Left ventricle myocardium inferior (tissue), 1 donor: ENCODE data around the gene UROS. TPM values are rescaled to one million over a fixed set of nuclear protein-coding genes. Genes with fewer than 3 reads are reported as not detected.

Experiments used
- DNase-seq: peaks from one replicate; pipeline ENCODE4 v3.0.0-alpha.2; 2020
- H3K27ac ChIP-seq: fragments of 200-600 bp; replicated peaks from 2 replicates; pipeline ENCODE4 v1.8.0; 2021
- H3K27me3 ChIP-seq: fragments of 200-600 bp; 2 replicates; pipeline ENCODE4 v1.8.0; 2021; ENCODE audit warnings: low read depth
- H3K36me3 ChIP-seq: fragments of 200-600 bp; 2 replicates; pipeline ENCODE4 v1.8.0; 2021
- H3K4me1 ChIP-seq: fragments of 200-600 bp; 2 replicates; pipeline ENCODE4 v1.8.0; 2021
- H3K4me3 ChIP-seq: fragments of 200-600 bp; 2 replicates; pipeline ENCODE4 v1.8.0; 2021; ENCODE audit warnings: mild to moderate bottlenecking, moderate library complexity
- H3K9me3 ChIP-seq: fragments of 200-600 bp; replicated peaks from 2 replicates; pipeline ENCODE4 v1.8.0; 2021
- intact Hi-C: fragments of 100-400 bp; cut with micrococcal nuclease; formaldehyde crosslinking; loops from one replicate; pipeline ENCODE4 v1.11.0; 2022
- total RNA-seq: library from RNA; stranded (reverse); fragmentation: NEBNext Ultra II Directional; extraction: Animal tissue kit (Norgen Biotek cat#: 25700); gene quantifications from one replicate; pipeline ENCODE4 v1.2.1, GENCODE V29; 2021
- TF ChIP-seq, protein P1 (sequence below): fragments of 200-600 bp; IDR thresholded peaks from 2 replicates; pipeline ENCODE4 v1.8.0; 2021; ENCODE audit warnings: antibody characterized with exemption, mild to moderate bottlenecking, borderline replicate concordance
- donor health status: DM: no; HTN: yes; CAD: no; lungs with severe emphysema.

The UROS gene
- total RNA-seq, 1 donor from 2014 or later, result 80.4 TPM

DNA sequence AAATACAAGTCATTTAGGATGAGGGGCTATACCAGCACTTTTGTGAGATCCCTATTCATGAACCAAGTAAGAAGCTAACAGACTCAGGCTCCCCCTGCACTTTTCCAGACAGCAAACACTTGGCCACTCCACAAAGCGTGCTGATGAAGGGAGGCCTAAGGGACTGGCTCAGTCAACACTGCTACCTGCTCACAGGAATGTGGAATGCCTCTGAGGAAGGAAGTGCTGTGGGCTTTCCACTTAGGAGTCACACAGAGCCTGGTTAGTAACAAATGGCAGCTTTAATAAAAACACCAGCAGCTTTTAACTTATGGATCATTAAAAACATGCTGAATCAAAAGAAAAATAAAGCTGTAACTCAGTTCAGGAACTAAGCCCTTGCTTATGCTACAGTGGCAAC is 15.0 kb downstream of the UROS start:
- H3K4me3 ChIP-seq, result no peak overlapping the region
- H3K4me1 ChIP-seq, result no peaks in the 10 kb centered on the region
- no peak for DNase-seq
- H3K27ac ChIP-seq, result no peak overlapping the region
- TF ChIP-seq, protein P1, sequence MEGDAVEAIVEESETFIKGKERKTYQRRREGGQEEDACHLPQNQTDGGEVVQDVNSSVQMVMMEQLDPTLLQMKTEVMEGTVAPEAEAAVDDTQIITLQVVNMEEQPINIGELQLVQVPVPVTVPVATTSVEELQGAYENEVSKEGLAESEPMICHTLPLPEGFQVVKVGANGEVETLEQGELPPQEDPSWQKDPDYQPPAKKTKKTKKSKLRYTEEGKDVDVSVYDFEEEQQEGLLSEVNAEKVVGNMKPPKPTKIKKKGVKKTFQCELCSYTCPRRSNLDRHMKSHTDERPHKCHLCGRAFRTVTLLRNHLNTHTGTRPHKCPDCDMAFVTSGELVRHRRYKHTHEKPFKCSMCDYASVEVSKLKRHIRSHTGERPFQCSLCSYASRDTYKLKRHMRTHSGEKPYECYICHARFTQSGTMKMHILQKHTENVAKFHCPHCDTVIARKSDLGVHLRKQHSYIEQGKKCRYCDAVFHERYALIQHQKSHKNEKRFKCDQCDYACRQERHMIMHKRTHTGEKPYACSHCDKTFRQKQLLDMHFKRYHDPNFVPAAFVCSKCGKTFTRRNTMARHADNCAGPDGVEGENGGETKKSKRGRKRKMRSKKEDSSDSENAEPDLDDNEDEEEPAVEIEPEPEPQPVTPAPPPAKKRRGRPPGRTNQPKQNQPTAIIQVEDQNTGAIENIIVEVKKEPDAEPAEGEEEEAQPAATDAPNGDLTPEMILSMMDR, result no peak
- intact Hi-C loops, result no loop called here
- no peaks in the 10 kb centered on the region for H3K9me3 ChIP-seq
- no peaks in the 10 kb centered on the region for H3K27me3 ChIP-seq
- peaks cover 75% of the 10 kb centered on the region for H3K36me3 ChIP-seq

DNA sequence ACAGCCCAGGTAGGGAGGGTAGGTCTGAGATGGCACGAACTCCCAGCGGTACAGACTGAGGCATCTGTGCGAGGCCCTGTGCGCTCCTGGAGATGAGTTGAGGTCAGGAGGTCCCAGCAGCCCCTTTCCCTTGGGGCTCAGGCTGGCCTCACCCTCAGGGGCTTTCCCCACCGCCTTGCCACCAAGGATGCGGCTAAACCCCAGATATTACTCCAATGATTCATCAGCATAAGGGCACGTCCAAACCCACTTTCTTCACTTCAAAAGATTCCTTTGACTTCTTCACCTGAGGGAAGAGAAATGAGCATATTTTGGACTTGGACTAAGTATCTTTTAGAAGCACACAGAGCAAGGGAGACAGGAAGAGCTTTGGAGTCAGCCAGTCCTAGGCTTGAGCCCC is 20.3 kb downstream of the UROS start:
- no peaks in the 10 kb centered on the region for H3K4me1 ChIP-seq
- no peak overlapping the region for H3K4me3 ChIP-seq
- H3K27me3 ChIP-seq, result no peaks in the 10 kb centered on the region
- no peaks in the 10 kb centered on the region for H3K9me3 ChIP-seq
- peaks cover 74% of the 10 kb centered on the region for H3K36me3 ChIP-seq
- no peak overlapping the region for H3K27ac ChIP-seq
- TF ChIP-seq, protein P1, result no peak
- DNase-seq, result no peak
- intact Hi-C loops, result no loop called here

DNA sequence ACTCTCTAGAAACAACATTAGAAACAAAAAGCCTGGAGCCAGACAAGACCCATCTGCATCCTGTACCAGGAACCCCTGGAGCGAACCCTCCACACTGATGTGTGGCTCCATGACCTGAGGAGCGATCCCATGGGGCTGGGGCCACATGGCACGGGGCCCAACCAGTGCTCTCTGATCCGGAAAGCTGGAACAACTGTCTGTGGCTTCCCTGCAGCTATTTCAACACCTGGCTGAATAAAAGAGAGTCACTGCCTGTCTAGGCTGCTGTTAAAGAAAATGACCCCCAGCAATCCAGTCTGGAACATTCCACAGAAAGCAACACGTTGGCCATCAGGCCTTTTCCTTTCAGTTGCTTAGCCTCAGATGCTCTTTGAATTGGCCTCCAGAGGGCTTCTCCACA is 20.9 kb downstream of the UROS start:
- Histone ChIP-seq H3K27ac (no peak overlapping the region), H3K4me3 (no peak overlapping the region), H3K36me3 (peaks cover 74% of the 10 kb centered on the region), H3K27me3 (no peaks in the 10 kb centered on the region), H3K9me3 (no peaks in the 10 kb centered on the region), H3K4me1 (no peaks in the 10 kb centered on the region)
- TF ChIP-seq, protein P1, result no peak
- DNase-seq, result no peak
- intact Hi-C loops, result no loop called here

DNA sequence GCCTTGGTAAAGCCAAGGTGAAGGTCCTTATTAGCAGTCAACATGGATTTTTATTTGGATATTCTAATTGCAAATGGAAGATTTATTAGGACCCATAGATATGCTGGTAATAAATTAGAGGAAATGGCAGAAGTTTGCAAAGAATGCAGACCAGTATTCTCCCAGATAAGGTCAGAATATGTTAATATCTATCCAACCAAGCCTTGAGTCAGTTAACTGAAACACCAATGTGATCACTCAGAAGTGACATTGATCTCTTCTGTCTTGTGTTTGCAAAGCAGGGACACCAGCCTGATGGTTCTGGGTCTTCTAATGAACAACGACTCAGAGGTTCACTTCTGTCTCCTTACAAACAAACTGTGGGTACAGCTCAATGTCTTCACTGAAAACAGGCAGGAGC is 21.5 kb downstream of the UROS start:
- H3K27ac ChIP-seq, result no peak overlapping the region
- H3K9me3 ChIP-seq, result no peaks in the 10 kb centered on the region
- H3K36me3 ChIP-seq, result peaks cover 74% of the 10 kb centered on the region
- H3K4me1 ChIP-seq, result no peaks in the 10 kb centered on the region
- no peak for DNase-seq
- TF ChIP-seq, protein P1, result no peak
- no peaks in the 10 kb centered on the region for H3K27me3 ChIP-seq
- H3K4me3 ChIP-seq, result no peak overlapping the region
- intact Hi-C loops, result no loop called here

DNA sequence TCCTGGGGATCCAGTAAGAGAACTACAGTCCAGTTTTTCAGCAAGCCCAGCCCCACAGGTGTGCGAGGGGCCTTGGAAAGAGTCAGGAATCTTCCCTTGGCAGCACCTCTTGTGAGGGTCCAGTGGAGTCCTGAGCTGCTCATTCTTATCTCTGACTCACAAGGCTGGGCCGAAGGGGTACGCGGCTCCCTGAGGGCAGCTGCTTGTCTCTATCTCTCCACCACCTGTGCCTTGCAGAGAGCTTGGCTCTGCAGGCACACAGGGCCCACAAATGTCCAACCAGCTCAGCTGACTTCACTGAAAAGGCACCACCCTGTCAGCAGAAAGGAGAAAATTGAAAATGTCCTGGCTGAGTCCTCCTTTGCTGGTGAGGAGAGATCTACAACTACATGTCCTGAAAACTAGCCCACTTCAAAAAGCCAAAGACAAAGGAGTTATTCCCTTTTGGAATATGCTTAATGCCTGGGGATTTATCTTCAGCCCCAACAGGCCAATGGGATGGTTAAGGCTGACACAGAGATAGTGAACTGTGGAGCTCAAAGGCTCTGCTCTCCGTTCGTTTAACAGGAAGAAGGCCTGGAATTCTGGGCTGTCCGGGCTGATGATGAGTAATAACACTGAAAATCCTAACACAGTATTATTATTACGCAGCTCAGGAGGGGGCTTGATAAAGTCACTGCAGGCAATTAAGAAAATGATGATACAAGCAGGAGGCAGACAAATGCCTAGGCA is 23.4 kb downstream of the UROS start:
- Histone ChIP-seq H3K27ac (no peak overlapping the region), H3K4me3 (no peak overlapping the region), H3K9me3 (no peaks in the 10 kb centered on the region), H3K4me1 (peaks cover 13% of the 10 kb centered on the region), H3K27me3 (no peaks in the 10 kb centered on the region), H3K36me3 (peaks cover 68% of the 10 kb centered on the region)
- intact Hi-C loops, result no loop called here
- DNase-seq, result no peak
- TF ChIP-seq, protein P1, result no peak
